ENCODE results near the gene ACAD9.
"Not testable (repeated sequence)": the region's sequence is repeated elsewhere in the genome, so short reads cannot be mapped to it uniquely, and the experiment has no call there.

ACAD9 gene
- 38.0 to 47.5 reads per million in 2 donors for total RNA-seq

DNA sequence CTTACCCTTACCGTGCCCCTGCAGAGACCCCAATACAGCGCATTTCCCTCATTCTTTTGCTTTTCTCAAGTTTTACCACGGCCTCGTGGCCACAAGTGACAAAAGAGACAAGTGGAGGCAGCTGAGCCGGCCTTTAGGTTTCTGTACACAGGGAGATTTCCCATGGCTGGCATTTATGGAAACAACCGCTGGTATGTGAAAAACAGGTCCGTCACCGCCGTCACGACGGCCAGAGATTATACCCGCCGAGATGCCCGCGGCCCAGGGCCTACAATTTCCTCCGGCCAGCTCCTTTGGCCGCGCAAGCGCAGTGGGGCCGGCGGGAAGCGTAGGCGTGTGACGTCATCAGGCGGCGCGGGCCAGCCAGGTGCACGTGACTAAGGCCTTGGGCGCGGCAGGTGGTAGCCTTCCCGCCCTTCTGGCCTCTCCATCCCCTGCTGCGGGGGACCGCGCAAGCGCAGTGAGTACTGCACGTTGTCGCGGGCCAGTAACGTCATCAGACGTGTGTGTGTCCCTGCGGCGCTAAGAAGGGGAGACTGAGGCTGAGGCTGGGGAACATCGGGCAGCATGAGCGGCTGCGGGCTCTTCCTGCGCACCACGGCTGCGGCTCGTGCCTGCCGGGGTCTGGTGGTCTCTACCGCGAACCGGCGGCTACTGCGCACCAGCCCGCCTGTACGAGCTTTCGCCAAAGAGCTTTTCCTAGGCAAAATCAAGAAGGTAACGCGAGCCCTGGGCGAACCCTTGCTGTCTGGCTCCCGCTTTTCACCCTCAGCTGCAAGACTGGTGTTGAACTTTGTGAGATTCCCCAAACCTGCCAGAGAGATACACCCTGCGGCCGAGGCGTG, at the start of gene ACAD9:
Gene ACAD9 (plus strand): TSS at position 496 of the 845 bp plus-strand sequence. CDS start 72 bp downstream, at position 568.
- peak; percentile 93 to 99 (median 96) for DNase-seq

DNA sequence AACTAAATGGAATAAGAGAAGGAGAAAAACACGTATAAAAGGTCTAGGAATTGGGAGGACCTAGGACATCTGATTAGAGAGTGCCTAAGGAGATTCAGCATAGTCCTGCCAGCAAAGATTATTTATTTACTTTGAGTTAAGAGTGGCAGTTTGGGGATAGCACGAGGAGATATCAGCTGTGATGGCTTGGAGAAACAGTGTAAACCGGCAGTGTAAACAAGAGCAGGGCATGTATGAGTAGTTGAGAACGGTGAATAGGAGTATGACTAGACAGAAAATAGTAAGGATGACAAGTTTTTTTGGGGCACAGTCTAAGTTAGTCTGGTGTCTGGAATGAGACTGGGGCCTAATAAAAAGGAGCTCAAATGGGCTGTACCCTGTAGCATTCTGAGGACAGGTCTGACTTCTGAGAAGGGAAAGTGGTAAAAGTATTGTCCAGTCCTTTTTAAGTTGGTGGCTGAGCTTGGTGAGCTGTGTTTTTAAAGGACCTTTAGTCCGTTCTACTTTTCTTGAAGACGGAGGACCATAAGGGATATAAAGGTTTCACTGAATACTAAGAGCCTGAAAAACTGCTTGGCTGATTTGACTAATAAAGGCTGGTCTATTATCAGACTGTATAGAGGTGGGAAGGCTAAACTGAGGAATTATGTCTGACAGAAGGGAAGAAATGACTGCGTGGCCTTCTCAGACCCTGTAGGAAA, 49.3 kb upstream of the ACAD9 start:
- not testable (repeated sequence) for DNase-seq

DNA sequence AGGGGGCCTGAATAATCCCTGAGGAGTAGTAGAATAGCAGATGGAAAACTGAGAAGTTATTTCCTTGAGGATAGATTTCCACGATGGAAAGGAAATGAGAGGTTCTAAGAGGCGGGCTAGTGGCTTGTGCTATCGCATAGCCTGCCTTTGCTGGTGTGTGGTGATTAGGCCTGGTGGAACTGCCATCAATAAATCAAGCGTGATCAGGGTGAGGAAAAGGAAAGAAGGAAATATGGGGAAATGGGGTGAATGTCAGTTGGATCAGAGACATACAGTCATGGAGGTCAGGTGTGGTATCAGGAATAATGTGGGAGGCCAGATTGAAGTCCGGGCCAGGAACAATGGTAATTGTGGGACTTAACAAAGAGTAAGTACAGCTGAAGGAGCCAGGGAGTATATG, 48.7 kb upstream of the ACAD9 start:
- not testable (repeated sequence) for DNase-seq

DNA sequence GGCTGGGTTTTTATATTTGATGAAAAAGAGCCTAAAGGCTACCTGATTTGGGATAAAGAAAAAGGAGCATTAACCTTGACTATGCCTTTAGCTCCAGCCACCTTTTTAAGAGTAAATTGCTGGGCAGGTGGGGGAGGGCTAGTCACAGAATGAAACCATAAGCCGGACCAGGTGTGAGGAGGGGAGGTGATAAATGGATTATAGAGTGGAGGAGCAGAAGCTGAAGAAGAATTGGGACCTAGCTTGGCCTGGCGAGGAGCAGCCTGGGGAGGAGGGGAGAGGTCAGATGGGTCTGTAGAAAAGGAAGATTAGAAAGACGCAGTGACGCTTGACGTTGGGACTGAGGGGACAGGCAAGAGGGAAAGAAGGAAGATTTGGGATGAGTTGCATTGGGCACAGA, 46.4 kb upstream of the ACAD9 start:
- not testable (repeated sequence) for DNase-seq

DNA sequence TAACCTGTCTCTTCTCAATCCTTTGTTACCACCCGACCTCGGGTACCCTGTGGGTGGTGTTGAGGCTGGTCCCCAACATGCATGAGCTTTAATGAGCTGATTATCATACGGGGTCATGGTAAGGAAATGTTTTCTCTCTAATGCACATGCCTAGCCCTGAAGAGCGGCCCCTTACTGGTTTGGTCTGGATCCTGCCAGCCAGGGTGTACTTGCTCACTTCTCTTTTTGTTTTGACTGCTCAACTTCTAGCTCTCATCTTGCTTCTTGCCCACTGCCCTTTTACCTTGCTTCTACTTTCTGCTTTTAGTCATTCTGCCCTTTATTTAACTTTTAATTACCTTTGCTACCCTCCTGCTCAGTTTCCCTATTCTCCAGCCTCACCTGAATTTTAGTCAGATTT, 44.3 kb upstream of the ACAD9 start:
- no peak for DNase-seq

DNA sequence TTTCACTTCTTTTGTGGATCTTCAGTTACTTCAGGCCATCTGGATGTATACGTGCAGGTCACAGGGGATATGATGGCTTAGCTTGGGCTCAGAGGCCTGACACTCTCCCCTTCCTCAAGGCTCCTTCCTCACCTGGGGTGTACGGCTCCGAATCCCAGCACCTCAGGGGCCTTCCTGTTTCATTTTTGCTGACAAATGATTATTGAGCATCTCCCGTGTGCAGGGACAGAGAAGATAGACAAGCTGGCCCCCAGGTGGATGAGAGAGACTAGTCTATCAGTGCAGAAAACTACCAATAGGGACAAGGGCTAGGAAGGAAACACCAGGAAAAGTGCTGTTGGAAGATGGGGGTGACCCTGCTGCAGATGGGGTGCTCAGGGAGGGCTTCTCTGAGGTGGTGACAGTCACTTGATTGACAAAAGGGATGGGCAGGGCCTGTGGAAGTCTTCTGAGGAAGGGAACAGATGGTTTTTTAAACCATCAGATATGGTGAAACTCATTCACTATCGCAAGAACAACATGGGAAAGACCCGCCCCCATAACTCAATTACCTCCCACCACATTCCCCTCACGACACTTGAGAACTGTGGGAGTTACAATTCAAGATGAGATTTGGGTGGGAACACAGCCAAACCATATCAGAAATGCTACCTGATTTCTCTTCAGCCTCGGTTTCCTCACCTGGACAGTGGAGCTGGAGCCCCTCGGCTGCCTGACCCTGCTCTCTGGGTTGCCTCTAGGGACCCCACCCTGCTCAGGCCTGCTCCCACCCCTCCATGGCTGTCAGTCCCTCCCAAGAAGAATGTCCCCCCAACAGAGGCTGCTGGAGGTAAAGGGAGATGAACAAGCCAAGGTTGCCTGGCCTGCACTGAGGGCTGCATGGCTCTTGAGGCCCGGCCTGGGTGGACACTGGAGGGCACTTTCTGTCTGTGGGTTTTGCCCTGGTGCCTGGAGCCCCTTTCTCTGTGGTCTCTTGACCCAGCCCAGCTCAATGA, 37.2 kb upstream of the ACAD9 start:
- no peak for DNase-seq

DNA sequence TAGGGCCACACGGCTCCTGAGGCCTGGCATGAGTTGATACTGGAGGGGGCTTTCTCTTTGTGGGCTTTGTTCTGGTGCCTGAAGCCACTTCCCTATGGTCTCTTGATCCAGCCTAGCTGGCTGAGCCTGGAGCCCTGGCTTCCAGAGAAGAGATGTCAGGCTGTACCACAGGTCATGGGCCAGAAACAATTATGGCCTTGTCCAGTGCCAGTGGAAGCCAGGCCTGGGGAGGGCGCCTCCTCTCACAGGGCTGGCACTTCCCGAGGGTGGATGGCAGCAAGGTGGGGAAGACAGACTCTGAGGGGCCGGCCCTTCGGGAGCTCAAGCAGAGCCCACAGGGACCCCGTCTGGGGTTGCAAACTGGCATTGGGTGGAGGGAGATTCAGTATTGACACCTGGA, 34.9 kb upstream of the ACAD9 start:
- no peak for DNase-seq

DNA sequence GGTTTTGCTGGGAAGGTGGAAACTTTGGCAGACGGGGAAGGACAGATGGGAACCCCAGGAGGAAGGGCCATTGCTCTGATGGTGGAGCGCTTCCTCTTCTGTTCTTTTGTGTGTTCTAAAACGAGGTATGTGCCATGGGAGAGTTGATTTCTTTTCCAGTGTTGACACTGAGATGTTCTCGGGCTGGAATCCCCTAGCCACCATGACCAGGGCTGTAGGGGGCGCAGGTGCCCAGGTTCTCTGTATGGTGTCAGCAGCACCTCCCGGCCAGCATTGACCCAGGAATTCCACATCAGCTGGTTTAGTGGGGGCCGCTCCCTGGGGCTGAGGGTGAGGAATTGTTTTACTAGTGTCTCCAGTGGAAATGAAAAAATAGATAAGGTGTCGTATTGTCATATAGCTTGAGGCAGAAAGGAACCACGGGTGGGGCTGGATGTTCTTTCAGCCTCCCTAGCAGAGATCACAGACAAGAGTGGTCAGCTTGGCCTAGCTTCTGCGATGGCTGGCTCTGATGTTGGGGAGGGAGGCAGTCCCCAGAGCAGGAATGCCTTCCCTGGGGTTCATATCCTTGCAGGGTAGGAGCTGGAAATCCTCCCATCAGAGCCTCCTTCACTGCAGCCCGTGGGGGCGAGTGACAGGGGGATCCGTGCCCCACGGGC, 34.2 kb upstream of the ACAD9 start:
- DNase-seq, result no peak

DNA sequence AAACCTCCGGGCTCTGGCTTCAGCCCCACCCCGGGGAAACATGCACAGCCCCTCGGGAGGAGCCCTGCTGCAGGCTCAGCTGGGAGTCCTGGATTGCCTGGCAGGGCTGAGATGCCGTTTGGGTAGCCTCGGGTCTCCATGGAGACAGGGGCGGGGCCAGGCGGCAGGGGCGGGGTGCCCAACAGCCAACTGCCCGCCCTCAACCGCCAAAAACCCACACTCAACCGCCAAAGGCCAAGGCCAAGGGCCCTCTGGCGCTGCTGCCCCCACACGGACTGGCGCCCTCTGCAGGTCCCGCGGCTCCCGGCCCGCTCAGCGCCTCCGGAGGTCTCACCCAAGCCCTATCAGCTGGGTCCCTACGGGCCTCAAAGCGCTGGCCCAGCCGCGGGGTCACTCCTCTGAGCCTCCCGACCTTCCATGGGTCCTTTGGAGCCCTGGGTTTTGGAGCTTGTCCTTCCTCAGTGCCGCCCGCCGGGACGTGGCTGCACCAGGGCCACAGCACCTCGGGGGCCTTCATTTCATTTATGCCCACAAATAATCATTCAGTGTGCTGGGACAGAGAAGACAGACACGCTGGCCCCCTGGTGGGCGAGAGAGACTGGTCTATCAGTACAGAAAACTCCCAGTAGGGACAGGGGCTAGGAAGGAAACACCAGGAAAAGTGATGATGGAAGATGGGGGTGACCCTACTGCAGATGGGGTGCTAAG, 33.5 kb upstream of the ACAD9 start:
- DNase-seq, result peak; percentile 50 to 86 (median 70)

DNA sequence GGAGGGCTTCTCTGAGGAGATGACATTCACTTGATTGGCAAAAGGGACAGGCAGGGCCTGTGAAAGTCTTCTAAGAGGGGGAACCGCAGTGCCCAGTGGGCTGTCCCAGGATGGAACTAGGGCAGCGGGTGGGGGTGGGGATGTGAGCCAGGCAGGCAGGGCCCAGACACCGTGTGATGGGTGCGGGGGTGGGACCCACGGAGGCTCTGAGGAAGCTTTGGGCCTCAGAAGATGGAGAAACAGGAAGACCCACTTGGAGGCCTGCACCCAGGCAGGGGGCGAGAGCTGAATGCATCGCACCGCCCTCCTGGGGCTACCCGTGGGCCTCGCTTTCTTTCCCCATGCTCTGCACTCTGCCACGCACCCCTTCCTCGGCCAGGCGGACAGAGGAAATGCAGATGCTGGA, 32.9 kb upstream of the ACAD9 start:
- no peak for DNase-seq

DNA sequence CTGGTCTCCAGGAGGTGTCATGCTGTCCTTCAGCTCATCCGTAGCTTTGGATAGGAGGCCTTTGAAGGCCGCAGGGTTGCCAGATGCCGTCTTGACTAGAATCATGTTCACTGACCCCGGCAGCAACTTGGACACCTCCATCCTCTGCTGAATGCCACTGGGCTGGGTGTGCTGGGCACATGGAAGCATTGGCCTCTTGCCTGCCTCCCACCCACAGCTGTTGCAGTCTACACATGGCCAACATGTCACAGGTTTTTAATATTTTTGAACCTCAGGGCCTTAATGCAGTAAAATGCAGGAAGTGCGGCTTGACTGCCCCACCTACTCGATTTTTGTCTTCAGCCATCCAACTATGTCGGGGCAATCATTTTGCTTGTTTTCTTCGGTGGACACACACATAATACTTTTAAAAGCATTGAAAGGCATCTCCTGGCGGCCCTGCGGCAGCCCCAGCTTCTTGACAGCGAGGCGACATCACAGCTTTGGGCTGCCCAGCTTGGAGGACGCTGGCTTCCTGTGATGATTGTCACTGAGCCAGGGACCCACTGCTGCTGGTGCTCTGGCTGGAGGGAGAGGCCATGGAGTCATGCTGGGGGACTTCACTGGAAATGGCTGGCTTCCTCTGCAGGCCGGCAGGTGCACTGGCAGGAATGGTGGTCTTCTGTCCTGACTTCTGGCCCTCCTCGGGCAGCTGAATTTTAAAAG, 31.6 kb upstream of the ACAD9 start:
- no peak for DNase-seq

DNA sequence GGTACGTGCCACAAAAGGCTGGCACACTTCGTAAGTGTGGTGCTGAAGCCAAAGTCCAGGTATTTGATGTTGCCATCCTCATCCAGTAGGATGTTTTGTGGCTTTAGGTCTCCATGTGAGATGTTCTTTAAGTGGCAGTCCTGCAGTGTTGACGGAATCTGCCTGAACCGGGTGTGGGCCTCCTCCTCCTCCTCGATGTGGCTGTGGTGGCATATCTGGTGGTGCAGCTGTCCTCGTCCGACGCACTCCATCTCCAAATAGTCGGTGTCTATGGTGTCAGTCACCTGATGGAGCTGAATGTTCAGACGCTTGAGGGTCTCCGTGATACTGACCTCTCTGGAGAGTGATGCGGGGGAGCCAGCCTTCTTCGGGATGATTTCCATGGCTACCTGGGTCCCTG, 30.5 kb upstream of the ACAD9 start:
- no peak for DNase-seq

DNA sequence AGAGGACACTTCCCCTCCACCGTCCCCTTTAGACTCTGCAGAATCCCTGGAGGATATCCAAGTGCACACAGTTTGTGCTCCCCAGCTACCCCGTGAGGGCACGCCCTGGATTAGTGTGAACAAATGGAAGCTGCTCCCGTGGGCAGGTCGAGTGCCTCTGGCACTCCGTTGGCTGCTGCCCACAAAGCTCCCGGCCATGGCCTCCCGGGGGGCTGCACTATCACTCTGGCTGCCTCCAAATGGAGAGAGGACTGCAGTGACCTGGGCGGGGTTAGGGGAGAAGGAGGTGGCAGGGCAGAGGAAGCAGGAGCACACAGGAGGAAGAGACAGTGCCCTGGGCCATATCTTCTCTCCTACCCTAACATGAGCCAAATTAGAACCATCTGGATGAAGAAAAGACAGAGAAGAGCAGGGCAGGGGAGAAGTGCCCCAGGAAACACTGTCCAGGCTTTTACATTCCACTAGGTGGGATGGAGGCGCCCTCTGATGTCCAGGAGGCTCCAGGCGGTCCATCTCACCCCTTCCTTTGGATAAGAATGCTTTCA, 29.4 kb upstream of the ACAD9 start:
- no peak for DNase-seq

DNA sequence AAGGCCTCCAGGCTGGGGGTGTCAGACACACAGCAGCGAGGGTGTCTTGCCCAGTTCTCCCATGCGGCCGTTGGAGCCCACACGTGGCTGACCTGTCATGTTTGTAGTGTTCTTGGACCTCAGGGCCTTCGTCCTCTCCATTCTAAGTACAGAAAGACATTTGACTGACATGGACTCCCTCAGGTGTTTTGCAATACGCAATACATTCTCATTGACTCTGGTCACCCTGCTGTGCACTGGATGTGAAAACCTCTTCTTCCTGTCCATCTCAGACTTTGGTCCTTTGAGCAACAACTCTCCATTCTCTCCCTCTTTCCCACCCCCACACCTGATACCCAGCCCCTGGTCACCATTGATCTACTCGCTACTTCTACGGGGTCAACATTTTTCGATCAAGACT, 28.9 kb upstream of the ACAD9 start:
- no peak for DNase-seq

DNA sequence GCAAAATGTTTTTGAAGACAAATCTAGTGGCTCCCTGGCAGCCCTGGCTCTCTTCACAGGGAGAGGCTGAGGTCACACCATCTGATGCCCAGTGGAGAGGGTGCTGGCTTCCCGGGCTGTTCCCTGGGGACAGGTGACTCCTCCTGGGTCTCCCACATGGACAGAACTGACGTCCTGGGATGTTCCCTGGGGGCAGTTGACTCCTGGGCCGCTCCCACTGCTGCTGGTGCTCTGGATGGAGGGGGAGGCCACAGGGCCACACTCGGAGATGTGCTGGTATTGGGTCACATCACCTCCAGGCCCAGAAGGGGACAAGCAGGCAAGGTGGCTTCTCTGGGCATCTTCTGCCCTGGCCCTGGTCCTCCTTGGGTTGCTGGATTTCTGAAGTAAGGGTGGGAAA, 27.8 kb upstream of the ACAD9 start:
- DNase-seq, result no peak

DNA sequence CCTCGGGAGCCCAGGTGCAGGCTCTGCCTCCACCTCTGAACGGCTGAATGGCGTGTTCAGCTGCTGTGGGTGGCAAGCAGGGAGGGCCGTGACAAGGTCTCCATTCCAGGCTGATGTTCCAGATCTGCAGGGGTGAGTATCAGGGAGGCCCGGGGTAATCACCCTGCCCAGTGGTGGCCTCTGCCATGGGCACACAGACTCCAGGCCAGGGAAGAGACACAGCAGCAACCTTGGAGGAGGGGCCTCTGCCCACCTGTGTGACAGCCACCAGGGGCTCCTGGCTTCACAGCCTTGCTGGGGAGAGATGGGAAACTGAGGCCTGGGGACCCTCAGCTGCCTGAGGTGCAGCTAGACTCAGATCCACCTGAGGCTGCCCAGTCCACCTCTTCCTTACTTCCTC, 25.6 kb upstream of the ACAD9 start:
- no peak for DNase-seq

DNA sequence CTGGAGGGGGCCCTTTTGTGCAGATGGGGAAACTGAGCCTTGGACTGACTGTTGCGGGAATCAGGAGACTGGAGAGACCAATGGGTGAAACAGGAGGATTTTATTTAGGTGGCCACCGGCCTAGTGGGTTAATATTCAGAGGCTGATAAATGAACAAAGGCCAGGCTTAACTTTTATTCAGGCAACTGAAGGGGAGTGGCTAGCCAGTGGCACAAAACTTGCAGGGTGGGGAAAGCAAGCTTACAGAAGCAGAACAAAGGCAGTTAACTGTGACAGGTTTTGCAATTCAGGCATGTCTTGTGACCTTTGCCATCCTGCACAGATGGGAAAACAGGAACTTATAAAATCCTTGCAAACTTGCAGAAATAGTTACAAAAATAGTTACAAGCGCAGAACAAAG, 24.9 kb upstream of the ACAD9 start:
- no peak for DNase-seq

DNA sequence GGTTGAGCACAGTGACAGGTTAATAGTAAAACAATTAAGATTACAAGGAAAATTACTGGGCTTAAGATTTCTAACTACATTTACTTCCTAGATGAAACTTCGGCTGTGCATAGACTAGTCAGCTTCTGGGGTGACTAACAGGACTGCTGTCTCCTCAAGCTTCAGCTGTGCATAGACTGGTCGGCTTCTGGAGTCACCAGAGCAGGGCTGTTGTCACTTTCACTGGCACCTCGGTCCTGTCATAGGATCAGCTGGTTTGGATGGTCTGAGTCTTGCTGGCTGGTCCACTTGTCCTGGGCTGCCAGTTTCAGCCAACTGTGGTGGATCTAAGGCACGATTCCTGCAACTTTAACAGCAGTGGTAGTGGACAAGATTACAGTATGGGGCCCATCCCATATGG, 23.9 kb upstream of the ACAD9 start:
- no peak for DNase-seq

DNA sequence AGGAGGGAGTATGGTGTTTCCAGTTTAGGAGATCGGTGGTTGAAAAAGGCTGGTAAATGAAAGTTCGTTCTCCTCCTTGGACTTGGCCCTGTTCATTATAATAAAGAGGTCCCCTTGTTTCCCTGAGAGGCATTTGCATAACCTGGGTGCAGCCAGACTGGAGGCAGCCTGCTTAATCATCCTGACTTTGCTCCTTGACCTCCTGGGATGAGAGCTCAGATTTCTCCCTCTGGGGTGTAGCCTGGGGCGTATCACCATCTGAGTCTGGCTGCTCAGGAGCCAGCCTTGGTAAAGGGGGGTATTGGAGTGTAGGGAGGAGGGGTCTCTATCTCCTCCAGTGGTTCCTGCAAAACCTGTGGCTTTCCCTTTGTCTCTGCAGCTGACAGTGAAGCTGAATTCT, 21.3 kb upstream of the ACAD9 start:
- no peak for DNase-seq

DNA sequence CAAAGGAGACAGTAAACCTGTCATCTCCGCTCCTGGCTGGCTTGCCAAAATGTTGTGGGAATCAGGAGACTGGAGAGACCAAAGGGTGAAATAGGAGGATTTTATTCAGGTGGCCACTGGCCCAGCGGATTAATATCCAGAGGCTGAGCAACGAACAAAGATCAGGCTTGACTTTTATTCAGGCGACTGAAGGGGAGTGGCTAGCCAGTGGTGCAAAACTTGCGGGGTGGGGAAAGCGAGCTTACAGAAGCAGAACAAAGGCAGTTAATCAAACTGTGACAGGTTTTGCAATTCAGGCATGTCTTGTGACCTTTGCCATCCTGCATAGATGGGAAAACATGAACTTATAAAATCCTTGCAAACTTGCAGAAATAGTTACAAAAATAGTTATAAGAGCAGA, 19.8 kb upstream of the ACAD9 start:
- DNase-seq, result no peak

DNA sequence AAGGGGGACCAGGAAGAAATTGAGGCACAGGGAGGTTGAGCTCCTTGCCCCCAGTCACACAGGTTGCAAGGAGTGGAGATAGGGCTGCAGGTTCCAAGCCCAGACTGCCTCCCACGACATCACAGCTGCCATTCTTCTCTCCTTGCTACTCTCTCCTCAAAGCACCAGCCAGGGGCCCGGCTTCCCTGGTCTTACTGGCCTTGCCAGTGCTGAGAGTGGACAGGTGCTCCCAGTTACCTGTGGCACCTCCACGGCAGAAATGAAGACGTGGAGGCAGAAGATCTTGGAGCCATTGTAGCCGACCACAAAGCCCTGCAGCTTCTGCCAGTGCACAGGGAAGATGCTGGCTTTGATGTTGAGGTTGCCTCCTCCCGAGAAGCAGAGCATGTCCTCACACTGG, 17.9 kb upstream of the ACAD9 start:
- DNase-seq, result no peak
